ENCODE results near the gene SERINC1.

Gene SERINC1

GRCh38 chr6:122416825-122417224 is 54.8 kb downstream of the SERINC1 start:
- H3K4me3 ChIP-seq (ENCODE audit: low read length), result no peak overlapping the region
- TF ChIP-seq, protein P1, sequence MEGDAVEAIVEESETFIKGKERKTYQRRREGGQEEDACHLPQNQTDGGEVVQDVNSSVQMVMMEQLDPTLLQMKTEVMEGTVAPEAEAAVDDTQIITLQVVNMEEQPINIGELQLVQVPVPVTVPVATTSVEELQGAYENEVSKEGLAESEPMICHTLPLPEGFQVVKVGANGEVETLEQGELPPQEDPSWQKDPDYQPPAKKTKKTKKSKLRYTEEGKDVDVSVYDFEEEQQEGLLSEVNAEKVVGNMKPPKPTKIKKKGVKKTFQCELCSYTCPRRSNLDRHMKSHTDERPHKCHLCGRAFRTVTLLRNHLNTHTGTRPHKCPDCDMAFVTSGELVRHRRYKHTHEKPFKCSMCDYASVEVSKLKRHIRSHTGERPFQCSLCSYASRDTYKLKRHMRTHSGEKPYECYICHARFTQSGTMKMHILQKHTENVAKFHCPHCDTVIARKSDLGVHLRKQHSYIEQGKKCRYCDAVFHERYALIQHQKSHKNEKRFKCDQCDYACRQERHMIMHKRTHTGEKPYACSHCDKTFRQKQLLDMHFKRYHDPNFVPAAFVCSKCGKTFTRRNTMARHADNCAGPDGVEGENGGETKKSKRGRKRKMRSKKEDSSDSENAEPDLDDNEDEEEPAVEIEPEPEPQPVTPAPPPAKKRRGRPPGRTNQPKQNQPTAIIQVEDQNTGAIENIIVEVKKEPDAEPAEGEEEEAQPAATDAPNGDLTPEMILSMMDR (conservative IDR thresholded peaks at IDR 0.05; ENCODE audit: low read depth, low read length), result no peak
- no peak for DNase-seq (ENCODE audit: low read depth)

DNA sequence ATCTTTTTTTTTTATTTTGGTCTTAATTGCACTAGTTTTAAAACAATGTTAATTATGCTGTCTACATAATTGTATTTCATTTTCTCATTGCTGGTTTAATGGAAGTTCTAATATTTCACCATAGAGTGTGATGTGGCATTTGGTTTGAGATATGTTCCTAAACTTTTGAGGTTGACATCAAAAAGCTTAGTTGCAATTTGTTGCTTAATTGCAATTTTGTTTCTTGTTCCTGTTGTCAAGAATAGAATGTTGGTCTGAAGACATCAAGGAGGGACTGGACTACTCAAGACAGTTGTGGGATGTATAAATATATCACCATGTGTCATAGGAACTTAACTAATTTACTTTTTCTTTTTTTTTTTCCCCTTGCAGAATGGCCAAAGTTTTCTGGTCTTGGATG is 59.6 kb downstream of the SERINC1 start:
- H3K4me3 ChIP-seq (ENCODE audit: low read length), result no peak overlapping the region
- DNase-seq (ENCODE audit: low read depth), result no peak
- TF ChIP-seq, protein P1 (conservative IDR thresholded peaks at IDR 0.05; ENCODE audit: low read depth, low read length), result no peak

- no peak overlapping the region for H3K4me3 ChIP-seq (ENCODE audit: low read length)
- DNase-seq (ENCODE audit: low read depth), result no peak
- TF ChIP-seq, protein P1 (conservative IDR thresholded peaks at IDR 0.05; ENCODE audit: low read depth, low read length), result no peak
These were observed 62.7 kb downstream of the SERINC1 start for GRCh38 chr6:122408702-122409458.

GRCh38 chr6:122408240-122408639 is 63.4 kb downstream of the SERINC1 start:
- TF ChIP-seq, protein P1 (conservative IDR thresholded peaks at IDR 0.05; ENCODE audit: low read depth, low read length), result no peak
- no peak for DNase-seq (ENCODE audit: low read depth)
- no peak overlapping the region for H3K4me3 ChIP-seq (ENCODE audit: low read length)

- H3K4me3 ChIP-seq (ENCODE audit: low read length), result no peak overlapping the region
- TF ChIP-seq, protein P1 (conservative IDR thresholded peaks at IDR 0.05; ENCODE audit: low read depth, low read length), result no peak
- DNase-seq (ENCODE audit: low read depth), result no peak
These were observed 63.9 kb downstream of the SERINC1 start for GRCh38 chr6:122407712-122408111.

DNA sequence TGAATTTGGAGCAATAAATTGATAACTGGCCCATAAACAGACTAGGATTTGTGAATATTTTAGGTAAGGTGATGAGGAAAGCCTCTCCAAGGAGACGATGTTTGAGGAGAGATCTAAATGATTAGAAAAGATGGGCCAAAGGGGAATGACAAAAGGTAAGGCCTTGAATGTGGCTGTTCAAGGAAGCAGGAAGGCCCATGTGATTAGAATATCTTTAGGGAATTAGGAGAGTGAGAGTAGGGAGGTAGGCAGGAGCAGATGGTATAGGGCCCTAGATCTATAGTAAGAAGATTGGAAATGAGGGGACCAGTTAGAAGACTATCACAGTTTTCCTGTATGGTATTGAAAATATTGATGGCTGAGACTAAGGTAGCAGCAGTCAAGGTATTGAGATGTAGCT is 65.4 kb downstream of the SERINC1 start:
- TF ChIP-seq, protein P1 (conservative IDR thresholded peaks at IDR 0.05; ENCODE audit: low read depth, low read length), result no peak
- no peak overlapping the region for H3K4me3 ChIP-seq (ENCODE audit: low read length)
- no peak for DNase-seq (ENCODE audit: low read depth)

DNA sequence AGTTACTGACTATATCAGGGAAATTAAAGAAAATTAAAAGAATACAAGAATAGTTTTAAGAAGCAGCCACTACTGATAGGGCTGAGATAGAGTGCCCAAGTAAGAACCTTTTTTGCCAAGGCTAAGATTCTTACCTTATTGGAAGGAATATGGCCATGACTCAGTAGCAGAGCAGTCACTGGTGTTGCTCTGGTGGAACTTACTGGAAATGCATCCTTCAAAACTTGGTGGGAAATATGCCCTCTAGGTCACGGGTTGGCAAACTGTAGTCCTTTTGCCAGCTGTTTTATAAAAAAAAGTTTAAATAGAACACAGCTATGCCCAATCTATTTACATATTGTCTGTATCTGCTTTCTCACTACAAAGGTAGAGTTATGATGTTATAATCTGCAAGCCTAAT is 66.2 kb downstream of the SERINC1 start:
- no peak overlapping the region for H3K4me3 ChIP-seq (ENCODE audit: low read length)
- TF ChIP-seq, protein P1 (conservative IDR thresholded peaks at IDR 0.05; ENCODE audit: low read depth, low read length), result no peak
- no peak for DNase-seq (ENCODE audit: low read depth)
